ENCODE measurements around the gene PRR18.

The PRR18 gene

GRCh38 chr6:166284640-166285039 is 23.6 kb downstream of the PRR18 start:
- Histone ChIP-seq H3K9ac (ENCODE audit: low read length) (no peak overlapping the region), H3K36me3 (ENCODE audit: control insufficient read depth, insufficient read depth, low read length) (no peaks in the 10 kb centered on the region), H3K4me1 (ENCODE audit: control insufficient read depth, insufficient read depth, low read length) (peaks cover 6% of the 10 kb centered on the region; the same call in 1 of the 2 replicates), H3K4me3 (ENCODE audit: low read depth, low read length) (no peak overlapping the region), H3K27me3 (ENCODE audit: control insufficient read depth, insufficient read depth, low read length) (peaks cover 15% of the 10 kb centered on the region), H3K9me3 (ENCODE audit: control insufficient read depth, insufficient read depth, low read depth, low read length) (no peaks in the 10 kb centered on the region), H3K27ac (ENCODE audit: low read depth, low read length) (no peak overlapping the region)

- peaks cover 15% of the 10 kb centered on the region for H3K27me3 ChIP-seq (ENCODE audit: control insufficient read depth, insufficient read depth, low read length)
- no peaks in the 10 kb centered on the region for H3K9me3 ChIP-seq (ENCODE audit: control insufficient read depth, insufficient read depth, low read depth, low read length)
- H3K36me3 ChIP-seq (ENCODE audit: control insufficient read depth, insufficient read depth, low read length): no peaks in the 10 kb centered on the region
- peaks cover 6% of the 10 kb centered on the region; the same call in 1 of the 2 replicates for H3K4me1 ChIP-seq (ENCODE audit: control insufficient read depth, insufficient read depth, low read length)
- H3K9ac ChIP-seq (ENCODE audit: low read length): no peak overlapping the region
- H3K4me3 ChIP-seq (ENCODE audit: low read depth, low read length): no peak overlapping the region
- H3K27ac ChIP-seq (ENCODE audit: low read depth, low read length): no peak overlapping the region
Observed at GRCh38 chr6:166282394-166283032, 25.7 kb downstream of the PRR18 start.

- no peaks in the 10 kb centered on the region for H3K9me3 ChIP-seq (ENCODE audit: control insufficient read depth, insufficient read depth, low read depth, low read length)
- no peak overlapping the region for H3K27ac ChIP-seq (ENCODE audit: low read depth, low read length)
- no peaks in the 10 kb centered on the region for H3K4me1 ChIP-seq (ENCODE audit: control insufficient read depth, insufficient read depth, low read length)
- no peaks in the 10 kb centered on the region for H3K36me3 ChIP-seq (ENCODE audit: control insufficient read depth, insufficient read depth, low read length)
- H3K27me3 ChIP-seq (ENCODE audit: control insufficient read depth, insufficient read depth, low read length): peaks cover 22% of the 10 kb centered on the region
- H3K4me3 ChIP-seq (ENCODE audit: low read depth, low read length): no peak overlapping the region
- H3K9ac ChIP-seq (ENCODE audit: low read length): no peak overlapping the region
Observed at GRCh38 chr6:166281104-166281503, 27.1 kb downstream of the PRR18 start.

- Histone ChIP-seq H3K27me3 (ENCODE audit: control insufficient read depth, insufficient read depth, low read length) (peaks cover 21% of the 10 kb centered on the region), H3K36me3 (ENCODE audit: control insufficient read depth, insufficient read depth, low read length) (no peaks in the 10 kb centered on the region), H3K9me3 (ENCODE audit: control insufficient read depth, insufficient read depth, low read depth, low read length) (no peaks in the 10 kb centered on the region)
Observed at GRCh38 chr6:166279393-166279679, 28.9 kb downstream of the PRR18 start.

GRCh38 chr6:166278579-166279392 is 29.4 kb downstream of the PRR18 start:
- Histone ChIP-seq H3K4me1 (ENCODE audit: control insufficient read depth, insufficient read depth, low read length) (no peaks in the 10 kb centered on the region), H3K27ac (ENCODE audit: low read depth, low read length) (no peak overlapping the region), H3K36me3 (ENCODE audit: control insufficient read depth, insufficient read depth, low read length) (no peaks in the 10 kb centered on the region), H3K9ac (ENCODE audit: low read length) (no peak overlapping the region), H3K27me3 (ENCODE audit: control insufficient read depth, insufficient read depth, low read length) (peaks cover 15% of the 10 kb centered on the region), H3K4me3 (ENCODE audit: low read depth, low read length) (no peak overlapping the region), H3K9me3 (ENCODE audit: control insufficient read depth, insufficient read depth, low read depth, low read length) (no peaks in the 10 kb centered on the region)

More at GRCh38 chr6:166279393-166279679, 28.9 kb downstream of the PRR18 start:
- Histone ChIP-seq H3K4me1 (ENCODE audit: control insufficient read depth, insufficient read depth, low read length) (no peaks in the 10 kb centered on the region), H3K27ac (ENCODE audit: low read depth, low read length) (no peak overlapping the region), H3K9ac (ENCODE audit: low read length) (no peak overlapping the region), H3K4me3 (ENCODE audit: low read depth, low read length) (no peak overlapping the region)

GRCh38 chr6:166277892-166278578 is 30.2 kb downstream of the PRR18 start:
- Histone ChIP-seq H3K27me3 (ENCODE audit: control insufficient read depth, insufficient read depth, low read length) (peaks cover 9% of the 10 kb centered on the region; the same call in 1 of the 2 replicates), H3K4me1 (ENCODE audit: control insufficient read depth, insufficient read depth, low read length) (no peaks in the 10 kb centered on the region), H3K4me3 (ENCODE audit: low read depth, low read length) (no peak overlapping the region), H3K36me3 (ENCODE audit: control insufficient read depth, insufficient read depth, low read length) (no peaks in the 10 kb centered on the region), H3K9ac (ENCODE audit: low read length) (no peak overlapping the region), H3K9me3 (ENCODE audit: control insufficient read depth, insufficient read depth, low read depth, low read length) (no peaks in the 10 kb centered on the region), H3K27ac (ENCODE audit: low read depth, low read length) (no peak overlapping the region)

GRCh38 chr6:166277018-166277417 is 31.2 kb downstream of the PRR18 start:
- no peaks in the 10 kb centered on the region for H3K4me1 ChIP-seq (ENCODE audit: control insufficient read depth, insufficient read depth, low read length)

GRCh38 chr6:166275714-166276166 is 32.5 kb downstream of the PRR18 start:
- Histone ChIP-seq H3K27me3 (ENCODE audit: control insufficient read depth, insufficient read depth, low read length) (peaks cover 16% of the 10 kb centered on the region; the same call in 1 of the 2 replicates), H3K9me3 (ENCODE audit: control insufficient read depth, insufficient read depth, low read depth, low read length) (no peaks in the 10 kb centered on the region), H3K4me1 (ENCODE audit: control insufficient read depth, insufficient read depth, low read length) (no peaks in the 10 kb centered on the region), H3K36me3 (ENCODE audit: control insufficient read depth, insufficient read depth, low read length) (no peaks in the 10 kb centered on the region), H3K9ac (ENCODE audit: low read length) (no peak overlapping the region), H3K4me3 (ENCODE audit: low read depth, low read length) (no peak overlapping the region), H3K27ac (ENCODE audit: low read depth, low read length) (no peak overlapping the region)

More at GRCh38 chr6:166277018-166277417, 31.2 kb downstream of the PRR18 start:
- Histone ChIP-seq H3K4me3 (ENCODE audit: low read depth, low read length) (no peak overlapping the region), H3K9me3 (ENCODE audit: control insufficient read depth, insufficient read depth, low read depth, low read length) (no peaks in the 10 kb centered on the region), H3K9ac (ENCODE audit: low read length) (no peak overlapping the region), H3K27ac (ENCODE audit: low read depth, low read length) (no peak overlapping the region), H3K27me3 (ENCODE audit: control insufficient read depth, insufficient read depth, low read length) (peaks cover 9% of the 10 kb centered on the region; the same call in 1 of the 2 replicates), H3K36me3 (ENCODE audit: control insufficient read depth, insufficient read depth, low read length) (no peaks in the 10 kb centered on the region)

- H3K27ac ChIP-seq (ENCODE audit: low read depth, low read length): no peak overlapping the region
- H3K4me1 ChIP-seq (ENCODE audit: control insufficient read depth, insufficient read depth, low read length): no peaks in the 10 kb centered on the region
- H3K27me3 ChIP-seq (ENCODE audit: control insufficient read depth, insufficient read depth, low read length): peaks cover 23% of the 10 kb centered on the region
- no peaks in the 10 kb centered on the region for H3K36me3 ChIP-seq (ENCODE audit: control insufficient read depth, insufficient read depth, low read length)
- no peaks in the 10 kb centered on the region for H3K9me3 ChIP-seq (ENCODE audit: control insufficient read depth, insufficient read depth, low read depth, low read length)
- no peak overlapping the region for H3K4me3 ChIP-seq (ENCODE audit: low read depth, low read length)
- no peak overlapping the region for H3K9ac ChIP-seq (ENCODE audit: low read length)
Observed at GRCh38 chr6:166274739-166275370, 33.3 kb downstream of the PRR18 start.

GRCh38 chr6:166274163-166274562 is 34.0 kb downstream of the PRR18 start:
- peaks cover under 1% of the 10 kb centered on the region; the same call in 1 of the 2 replicates for H3K4me1 ChIP-seq (ENCODE audit: control insufficient read depth, insufficient read depth, low read length)
- H3K9ac ChIP-seq (ENCODE audit: low read length): no peak overlapping the region
- peaks cover 29% of the 10 kb centered on the region for H3K27me3 ChIP-seq (ENCODE audit: control insufficient read depth, insufficient read depth, low read length)

More at GRCh38 chr6:166274163-166274562, 34.0 kb downstream of the PRR18 start:
- Histone ChIP-seq H3K4me3 (ENCODE audit: low read depth, low read length) (no peak overlapping the region), H3K27ac (ENCODE audit: low read depth, low read length) (no peak overlapping the region), H3K9me3 (ENCODE audit: control insufficient read depth, insufficient read depth, low read depth, low read length) (no peaks in the 10 kb centered on the region), H3K36me3 (ENCODE audit: control insufficient read depth, insufficient read depth, low read length) (no peaks in the 10 kb centered on the region)

Data from HUES6 (cell line).